Measurements from ENCODE around the gene ULBP1. TPM values are rescaled to one million over a fixed set of nuclear protein-coding genes. Genes with fewer than 3 reads are reported as not detected.
"Not testable (repeated sequence)": the region's sequence is repeated elsewhere in the genome, so short reads cannot be mapped to it uniquely, and the experiment has no call there.

Gene ULBP1
- total and polyA plus RNA-seq, 4 experiments from 2014 or later: not detected

- Mint-ChIP-seq H3K9me3 (peaks cover 0 to 2% (median 0%) of the 10 kb centered on the region in 8 donors), H3K4me3 (no peak overlapping the region), H3K36me3 (no peaks in the 10 kb centered on the region), H3K27me3 (peaks cover 77 to 78% of the 10 kb centered on the region in 2 donors), H3K4me1 (peaks cover 1 to 26% (median 4%) of the 10 kb centered on the region in 4 donors), H3K27ac (no peak overlapping the region)
- H3K4me1 ChIP-seq (ENCODE audit: insufficient read depth, low read length): peaks cover 5% of the 10 kb centered on the region
- no peaks in the 10 kb centered on the region for H3K9me3 ChIP-seq (ENCODE audit: control insufficient read depth in 1 of 2, low read length in 2 of 2)
- intact Hi-C loops (cut with micrococcal nuclease): no loop called here
- no peak overlapping the region for H3K27ac ChIP-seq (ENCODE audit: low read depth, low read length)
- no peaks in the 10 kb centered on the region for H3K36me3 ChIP-seq (ENCODE audit: insufficient read depth, low read length)
- CTCF ChIA-PET (ENCODE audit: partially characterized antibody): interaction anchor here (1.2 to 3.4 kb wide), 2 partner anchors 71 to 84 kb away, joined by 3 to 25 read pairs; no protein-coding TSS in a partner anchor
- peaks cover 63% of the 10 kb centered on the region for H3K27me3 ChIP-seq (ENCODE audit: insufficient read depth, low read length)
- H3K4me3 ChIP-seq (ENCODE audit: low read length in 2 of 2): no peak overlapping the region
- POLR2A ChIA-PET (ENCODE audit: partially characterized antibody): no interaction called here
- no peak for DNase-seq
Observed at GRCh38 chr6:149933461-149933860, 30.3 kb upstream of the ULBP1 start.

- Histone ChIP-seq H3K9me3 (ENCODE audit: control insufficient read depth in 1 of 2, low read length in 2 of 2) (no peaks in the 10 kb centered on the region), H3K27ac (ENCODE audit: low read depth, low read length) (no peak overlapping the region), H3K36me3 (ENCODE audit: insufficient read depth, low read length) (no peaks in the 10 kb centered on the region), H3K4me3 (ENCODE audit: low read length in 2 of 2) (no peak overlapping the region), H3K27me3 (ENCODE audit: insufficient read depth, low read length) (peaks cover 70% of the 10 kb centered on the region), H3K4me1 (ENCODE audit: insufficient read depth, low read length) (peaks cover 15% of the 10 kb centered on the region)
- intact Hi-C loops (cut with micrococcal nuclease): loop anchor here (1.0 kb wide), 2 partner anchors 82 to 881 kb away; no protein-coding TSS in a partner anchor
- Mint-ChIP-seq H3K27me3 (peaks cover 75 to 76% of the 10 kb centered on the region in 2 donors), H3K4me3 (peak overlapping the region in 2 of 8 donors; percentile 1 to 21), H3K9me3 (no peaks in the 10 kb centered on the region), H3K4me1 (peaks cover 8 to 37% (median 12%) of the 10 kb centered on the region in 4 donors), H3K27ac (peak overlapping the region in 6 of 7 donors; percentile 1 to 67 (median 41)), H3K36me3 (peaks cover 0 to 1% of the 10 kb centered on the region in 2 donors)
- DNase-seq: peak; percentile 72 to 80 (median 72)
- ChIA-PET CTCF (ENCODE audit: partially characterized antibody) (interaction anchor here (2.8 kb wide), 1 partner anchor 83 kb away, joined by 28 read pairs; no protein-coding TSS in a partner anchor), POLR2A (ENCODE audit: partially characterized antibody) (no interaction called here)
Observed at GRCh38 chr6:149934249-149935156, 29.2 kb upstream of the ULBP1 start.

- Histone ChIP-seq H3K9me3 (ENCODE audit: control insufficient read depth in 1 of 2, low read length in 2 of 2) (no peaks in the 10 kb centered on the region), H3K36me3 (ENCODE audit: insufficient read depth, low read length) (no peaks in the 10 kb centered on the region), H3K27ac (ENCODE audit: low read depth, low read length) (no peak overlapping the region), H3K4me3 (ENCODE audit: low read length in 2 of 2) (no peak overlapping the region), H3K27me3 (ENCODE audit: insufficient read depth, low read length) (peaks cover 75% of the 10 kb centered on the region), H3K4me1 (ENCODE audit: insufficient read depth, low read length) (peaks cover 15% of the 10 kb centered on the region)
- H3K4me3 Mint-ChIP-seq: no peak overlapping the region
- H3K27ac Mint-ChIP-seq: peak overlapping the region in 2 of 7 donors; percentile 46 to 67
- POLR2A ChIA-PET (ENCODE audit: partially characterized antibody): no interaction called here
- DNase-seq: no peak
- intact Hi-C loops (cut with micrococcal nuclease): no loop called here
- H3K4me1 Mint-ChIP-seq: peaks cover 8 to 44% (median 12%) of the 10 kb centered on the region in 4 donors
- H3K27me3 Mint-ChIP-seq: peaks cover 74 to 76% of the 10 kb centered on the region in 2 donors
- H3K9me3 Mint-ChIP-seq: no peaks in the 10 kb centered on the region
- CTCF ChIA-PET (ENCODE audit: partially characterized antibody): interaction anchor here (2.8 kb wide), 1 partner anchor 82 kb away, joined by 28 read pairs; no protein-coding TSS in a partner anchor
- H3K36me3 Mint-ChIP-seq: peaks cover 0 to 1% of the 10 kb centered on the region in 2 donors
Observed at GRCh38 chr6:149935246-149935645, 28.5 kb upstream of the ULBP1 start.

- H3K4me3 Mint-ChIP-seq: no peak overlapping the region
- peaks cover 79% of the 10 kb centered on the region for H3K27me3 ChIP-seq (ENCODE audit: insufficient read depth, low read length)
- H3K36me3 Mint-ChIP-seq: peaks cover 0 to 1% of the 10 kb centered on the region in 2 donors
- no peak overlapping the region for H3K27ac ChIP-seq (ENCODE audit: low read depth, low read length)
- H3K4me3 ChIP-seq (ENCODE audit: low read length in 2 of 2): no peak overlapping the region
- intact Hi-C loops (cut with micrococcal nuclease): no loop called here
- H3K9me3 ChIP-seq (ENCODE audit: control insufficient read depth in 1 of 2, low read length in 2 of 2): no peaks in the 10 kb centered on the region
- DNase-seq: no peak
- peaks cover 75% of the 10 kb centered on the region in 2 donors for H3K27me3 Mint-ChIP-seq
- H3K36me3 ChIP-seq (ENCODE audit: insufficient read depth, low read length): no peaks in the 10 kb centered on the region
- POLR2A ChIA-PET (ENCODE audit: partially characterized antibody): interaction anchor here (0.9 kb wide), 1 partner anchor 81 kb away, joined by 3 read pairs; no protein-coding TSS in a partner anchor
- CTCF ChIA-PET (ENCODE audit: partially characterized antibody): interaction anchor here (0.8 to 2.8 kb wide), 2 partner anchors 75 to 81 kb away, joined by 4 to 28 read pairs; no protein-coding TSS in a partner anchor
- H3K27ac Mint-ChIP-seq: no peak overlapping the region
- peaks cover 15% of the 10 kb centered on the region for H3K4me1 ChIP-seq (ENCODE audit: insufficient read depth, low read length)
- no peaks in the 10 kb centered on the region for H3K9me3 Mint-ChIP-seq
- peaks cover 8 to 48% (median 16%) of the 10 kb centered on the region in 4 donors for H3K4me1 Mint-ChIP-seq
Observed at GRCh38 chr6:149935668-149936067, 28.1 kb upstream of the ULBP1 start.

GRCh38 chr6:149936743-149937142, 27.0 kb upstream of the ULBP1 start:
- peak overlapping the region in 2 of 7 donors; percentile 13 to 93 for H3K27ac Mint-ChIP-seq
- intact Hi-C loops (cut with micrococcal nuclease): no loop called here

GRCh38 chr6:149938013-149938570, 25.7 kb upstream of the ULBP1 start:
- H3K4me3 Mint-ChIP-seq: peak overlapping the region in 7 of 8 donors; percentile 6 to 92 (median 61)
- H3K9me3 ChIP-seq (ENCODE audit: control insufficient read depth in 1 of 2, low read length in 2 of 2); intact Hi-C loops (cut with micrococcal nuclease); H3K36me3 ChIP-seq (ENCODE audit: insufficient read depth, low read length); CTCF ChIA-PET (ENCODE audit: partially characterized antibody); H3K27ac ChIP-seq (ENCODE audit: low read depth, low read length); H3K36me3 Mint-ChIP-seq; H3K9me3 Mint-ChIP-seq; DNase-seq: not testable (repeated sequence)
- peaks cover 67% of the 10 kb centered on the region for H3K27me3 ChIP-seq (ENCODE audit: insufficient read depth, low read length)
- peaks cover 14 to 60% (median 30%) of the 10 kb centered on the region in 4 donors for H3K4me1 Mint-ChIP-seq
- peak overlapping the region in 1 of 2 donors; percentile 58 for H3K4me3 ChIP-seq (ENCODE audit: low read length in 2 of 2)
- H3K27me3 Mint-ChIP-seq: peaks cover 66 to 68% of the 10 kb centered on the region in 2 donors
- POLR2A ChIA-PET (ENCODE audit: partially characterized antibody): interaction anchor here (0.7 kb wide), 1 partner anchor 79 kb away, joined by 4 read pairs; no protein-coding TSS in a partner anchor
- peaks cover 25% of the 10 kb centered on the region for H3K4me1 ChIP-seq (ENCODE audit: insufficient read depth, low read length)
- peak overlapping the region; percentile 32 to 96 (median 70) for H3K27ac Mint-ChIP-seq

More at GRCh38 chr6:149936743-149937142, 27.0 kb upstream of the ULBP1 start:
- no peak for DNase-seq
- Histone ChIP-seq H3K4me1 (ENCODE audit: insufficient read depth, low read length) (peaks cover 18% of the 10 kb centered on the region), H3K9me3 (ENCODE audit: control insufficient read depth in 1 of 2, low read length in 2 of 2) (no peaks in the 10 kb centered on the region), H3K36me3 (ENCODE audit: insufficient read depth, low read length) (no peaks in the 10 kb centered on the region), H3K27me3 (ENCODE audit: insufficient read depth, low read length) (peaks cover 70% of the 10 kb centered on the region), H3K27ac (ENCODE audit: low read depth, low read length) (no peak overlapping the region), H3K4me3 (ENCODE audit: low read length in 2 of 2) (no peak overlapping the region)
- Mint-ChIP-seq H3K4me3 (no peak overlapping the region), H3K36me3 (peaks cover 0 to 5% of the 10 kb centered on the region in 2 donors), H3K4me1 (peaks cover 11 to 57% (median 23%) of the 10 kb centered on the region in 4 donors), H3K9me3 (no peaks in the 10 kb centered on the region), H3K27me3 (peaks cover 71 to 75% of the 10 kb centered on the region in 2 donors)
- ChIA-PET POLR2A (ENCODE audit: partially characterized antibody) (interaction anchor here (0.9 kb wide), 1 partner anchor 80 kb away, joined by 3 read pairs; no protein-coding TSS in a partner anchor), CTCF (ENCODE audit: partially characterized antibody) (interaction anchor here (2.8 kb wide), 1 partner anchor 80 kb away, joined by 28 read pairs; no protein-coding TSS in a partner anchor)

All from CD4-positive, alpha-beta memory T cell (primary cell).